Fibroblast of lung (primary cell): Measurements from ENCODE around the gene TBX6.

Experiments used
- EZH2 ChIP-seq: IDR thresholded peaks from 2 replicates; pipeline ENCODE4 v1.5.1; 2012; ENCODE audit warnings: low read length, control low read depth, mild to moderate bottlenecking; ENCODE audit errors: missing control alignments
- TF ChIP-seq, protein P1 (sequence below), 2 donors: IDR thresholded peaks in 1 of 2; conservative IDR thresholded peaks in 1 of 2; 1 replicate in 1 of 2; 2 replicates in 1 of 2; pipeline ENCODE4 v1.5.1; 2011 to 2012; ENCODE audit warnings: low read length in 2 of 2, control low read depth in 1 of 2, inconsistent platforms in 1 of 2, low read depth in 1 of 2, mild to moderate bottlenecking in 1 of 2

DNA sequence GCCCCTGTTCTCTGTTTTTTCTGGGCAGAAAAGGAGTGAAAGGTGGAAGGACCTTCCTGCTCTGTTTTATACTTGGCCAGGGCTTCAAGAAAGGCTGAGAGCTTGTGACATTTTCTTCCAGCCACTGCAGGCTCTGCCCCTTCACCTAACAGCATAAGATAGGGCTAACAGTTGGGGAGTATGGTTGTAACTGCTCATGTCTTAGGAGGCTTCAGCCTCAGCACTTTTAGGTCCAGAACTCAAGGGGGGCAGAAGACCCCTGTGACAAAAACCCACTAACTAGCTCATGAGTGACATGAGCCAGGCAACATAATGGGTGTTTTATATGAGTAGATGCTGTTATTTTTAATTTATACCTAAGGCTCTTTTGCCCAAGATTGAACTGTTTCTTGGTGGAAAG is 21.2 kb downstream of the TBX6 start:
- TF ChIP-seq, protein P1, sequence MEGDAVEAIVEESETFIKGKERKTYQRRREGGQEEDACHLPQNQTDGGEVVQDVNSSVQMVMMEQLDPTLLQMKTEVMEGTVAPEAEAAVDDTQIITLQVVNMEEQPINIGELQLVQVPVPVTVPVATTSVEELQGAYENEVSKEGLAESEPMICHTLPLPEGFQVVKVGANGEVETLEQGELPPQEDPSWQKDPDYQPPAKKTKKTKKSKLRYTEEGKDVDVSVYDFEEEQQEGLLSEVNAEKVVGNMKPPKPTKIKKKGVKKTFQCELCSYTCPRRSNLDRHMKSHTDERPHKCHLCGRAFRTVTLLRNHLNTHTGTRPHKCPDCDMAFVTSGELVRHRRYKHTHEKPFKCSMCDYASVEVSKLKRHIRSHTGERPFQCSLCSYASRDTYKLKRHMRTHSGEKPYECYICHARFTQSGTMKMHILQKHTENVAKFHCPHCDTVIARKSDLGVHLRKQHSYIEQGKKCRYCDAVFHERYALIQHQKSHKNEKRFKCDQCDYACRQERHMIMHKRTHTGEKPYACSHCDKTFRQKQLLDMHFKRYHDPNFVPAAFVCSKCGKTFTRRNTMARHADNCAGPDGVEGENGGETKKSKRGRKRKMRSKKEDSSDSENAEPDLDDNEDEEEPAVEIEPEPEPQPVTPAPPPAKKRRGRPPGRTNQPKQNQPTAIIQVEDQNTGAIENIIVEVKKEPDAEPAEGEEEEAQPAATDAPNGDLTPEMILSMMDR (conservative IDR thresholded peaks at IDR 0.05 in 1 of 2, IDR thresholded peaks at IDR 0.05 in 1 of 2; ENCODE audit: low read depth in 1 of 2, low read length in 2 of 2) = no peak
- no peak for TF ChIP-seq EZH2
